NCI-H2081 (cell line): Measurements from ENCODE around the gene PSME3IP1.
"Not testable (repeated sequence)": the region's sequence is repeated elsewhere in the genome, so short reads cannot be mapped to it uniquely, and the experiment has no call there.

Experiments used
- DNase-seq, 2 experiments: peaks; one replicate each; lab custom pipeline; 2025; lab: John Stamatoyannopoulos, UW

The PSME3IP1 gene, protein sequence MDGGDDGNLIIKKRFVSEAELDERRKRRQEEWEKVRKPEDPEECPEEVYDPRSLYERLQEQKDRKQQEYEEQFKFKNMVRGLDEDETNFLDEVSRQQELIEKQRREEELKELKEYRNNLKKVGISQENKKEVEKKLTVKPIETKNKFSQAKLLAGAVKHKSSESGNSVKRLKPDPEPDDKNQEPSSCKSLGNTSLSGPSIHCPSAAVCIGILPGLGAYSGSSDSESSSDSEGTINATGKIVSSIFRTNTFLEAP

DNA sequence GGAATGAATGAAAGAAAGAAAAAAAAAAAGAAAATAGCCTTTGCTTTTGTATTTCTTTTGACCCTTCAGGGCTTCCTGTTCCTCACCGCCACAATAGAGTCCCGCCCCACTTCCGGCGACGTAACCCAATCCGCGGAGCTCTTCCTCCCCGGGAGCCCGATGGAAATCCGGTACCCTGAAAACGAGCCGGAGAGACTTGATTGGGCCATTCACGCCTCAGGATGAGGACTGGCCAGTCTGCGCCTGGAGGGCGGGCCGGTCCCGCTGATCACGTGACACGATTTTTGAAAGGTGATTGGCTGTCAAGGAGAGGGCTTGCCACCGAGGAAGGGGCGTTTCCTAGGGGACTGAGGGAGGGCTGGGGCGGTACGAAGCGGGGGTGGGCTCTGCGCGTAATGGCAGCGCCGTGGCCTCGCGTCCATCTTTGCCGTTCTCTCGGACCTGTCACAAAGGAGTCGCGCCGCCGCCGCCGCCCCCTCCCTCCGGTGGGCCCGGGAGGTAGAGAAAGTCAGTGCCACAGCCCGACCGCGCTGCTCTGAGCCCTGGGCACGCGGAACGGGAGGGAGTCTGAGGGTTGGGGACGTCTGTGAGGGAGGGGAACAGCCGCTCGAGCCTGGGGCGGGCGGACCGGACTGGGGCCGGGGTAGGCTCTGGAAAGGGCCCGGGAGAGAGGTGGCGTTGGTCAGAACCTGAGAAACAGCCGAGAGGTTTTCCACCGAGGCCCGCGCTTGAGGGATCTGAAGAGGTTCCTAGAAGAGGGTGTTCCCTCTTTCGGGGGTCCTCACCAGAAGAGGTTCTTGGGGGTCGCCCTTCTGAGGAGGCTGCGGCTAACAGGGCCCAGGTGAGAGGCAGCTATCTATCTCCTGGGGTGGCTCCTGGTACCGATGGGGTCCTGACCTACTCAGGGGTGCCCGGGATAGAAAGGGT is at the start of gene PSME3IP1, which contains the start of gene RSPRY1:
Gene PSME3IP1, minus strand, starts transcription at position 95 of the 927 bp plus-strand sequence. CDS start 12,185 bp downstream, outside the sequence.
Gene RSPRY1, plus strand, starts transcription at position 385 of the 927 bp plus-strand sequence. CDS start 18,330 bp downstream, outside the sequence.
- DNase-seq = peak; percentile 96 to 98

DNA sequence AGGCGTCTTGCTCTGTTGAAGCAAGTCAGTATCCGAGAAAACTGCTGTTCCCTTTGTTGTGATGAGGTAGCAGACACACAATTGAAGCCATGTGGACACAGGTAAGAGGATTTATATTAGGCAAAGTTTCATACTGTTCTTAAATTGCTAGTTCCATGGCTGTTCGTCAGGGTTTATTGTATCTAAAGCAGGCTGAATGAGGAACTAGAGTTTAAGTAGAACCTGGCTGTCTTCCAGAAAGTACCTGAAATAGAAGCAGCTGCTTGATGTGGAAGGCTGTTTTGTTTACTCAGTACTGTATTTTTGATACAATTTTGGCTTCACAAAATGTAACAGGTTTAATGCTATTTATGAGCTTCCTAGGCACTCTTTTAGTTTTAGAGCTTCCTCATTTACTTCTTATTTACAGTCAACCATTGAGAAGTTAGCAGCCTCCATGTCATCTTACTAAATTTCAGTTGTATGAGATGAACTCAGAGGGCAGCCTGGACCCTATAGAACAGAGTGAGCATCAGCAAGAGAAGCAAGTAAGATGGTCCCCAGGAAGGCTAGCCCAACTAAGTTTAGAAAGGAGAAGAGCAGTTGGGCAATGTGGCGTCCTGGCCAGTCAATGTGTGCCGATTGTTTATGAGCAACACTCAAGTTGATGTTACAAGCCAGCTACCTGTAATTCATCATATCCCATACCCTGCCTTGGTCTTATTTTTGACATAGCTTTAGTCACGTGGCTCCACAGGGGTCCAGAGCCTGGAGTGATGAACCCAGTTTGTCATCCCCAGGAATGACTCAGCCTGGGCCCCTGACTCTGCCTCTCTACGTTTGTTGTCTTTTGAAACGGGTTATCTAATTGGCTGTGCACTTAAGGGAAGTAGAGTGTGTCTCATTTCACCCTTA is 49.5 kb upstream of the PSME3IP1 start:
- DNase-seq = peak in 1 of 2 experiments; percentile 73

DNA sequence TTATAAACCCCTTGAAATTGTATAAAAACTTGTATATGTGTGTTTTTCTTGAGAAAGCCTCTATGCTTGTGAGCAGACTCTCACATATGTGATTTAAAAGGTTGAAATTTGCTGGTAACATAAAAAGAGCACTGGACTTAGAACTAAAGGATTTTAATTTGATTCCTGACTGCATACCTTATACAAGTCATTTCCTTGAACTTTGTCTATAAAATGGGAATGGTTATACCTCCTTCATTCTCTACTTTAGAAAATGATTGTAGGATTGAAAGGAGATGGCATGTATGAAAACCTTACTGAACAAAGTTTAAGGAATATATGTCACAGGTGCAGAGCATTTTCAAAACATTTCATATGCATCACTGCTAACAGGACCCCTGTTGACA is 48.9 kb upstream of the PSME3IP1 start:
- DNase-seq = no peak

DNA sequence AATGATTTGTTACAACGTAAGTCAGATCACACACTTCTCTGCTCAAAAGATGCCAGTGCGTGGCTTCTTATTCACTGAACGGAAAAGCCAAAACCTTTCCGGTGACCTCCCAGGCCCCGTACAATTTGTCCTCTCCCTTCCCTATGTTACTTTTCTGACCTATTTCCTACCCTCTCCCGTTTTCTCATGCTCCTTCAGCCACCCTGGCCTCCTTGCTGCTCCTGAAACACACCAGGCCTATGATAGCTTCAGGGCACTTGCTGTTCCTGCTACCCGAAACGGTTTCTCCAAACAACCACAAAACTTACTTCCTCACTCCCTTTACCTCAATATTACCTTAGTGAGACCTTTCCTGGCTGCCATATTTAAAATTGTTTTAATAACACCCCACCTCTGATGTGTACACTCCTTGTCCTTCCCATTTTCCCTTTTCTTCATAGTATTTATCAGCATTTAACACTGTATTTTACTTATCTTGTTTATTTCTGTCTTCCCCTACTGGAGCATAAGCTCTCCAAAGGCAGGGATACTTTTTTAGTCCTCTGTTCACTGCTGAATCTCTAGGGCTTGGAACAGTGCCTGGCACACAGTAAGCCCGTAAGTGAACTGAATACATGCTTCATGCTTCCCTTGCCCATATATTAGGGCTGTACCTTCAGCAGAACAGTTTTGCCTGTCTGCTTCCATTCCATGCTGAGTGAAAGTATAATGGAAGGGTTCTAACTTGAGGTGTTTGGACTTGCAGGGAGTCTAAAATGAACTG is 48.3 kb upstream of the PSME3IP1 start:
- no peak for DNase-seq

DNA sequence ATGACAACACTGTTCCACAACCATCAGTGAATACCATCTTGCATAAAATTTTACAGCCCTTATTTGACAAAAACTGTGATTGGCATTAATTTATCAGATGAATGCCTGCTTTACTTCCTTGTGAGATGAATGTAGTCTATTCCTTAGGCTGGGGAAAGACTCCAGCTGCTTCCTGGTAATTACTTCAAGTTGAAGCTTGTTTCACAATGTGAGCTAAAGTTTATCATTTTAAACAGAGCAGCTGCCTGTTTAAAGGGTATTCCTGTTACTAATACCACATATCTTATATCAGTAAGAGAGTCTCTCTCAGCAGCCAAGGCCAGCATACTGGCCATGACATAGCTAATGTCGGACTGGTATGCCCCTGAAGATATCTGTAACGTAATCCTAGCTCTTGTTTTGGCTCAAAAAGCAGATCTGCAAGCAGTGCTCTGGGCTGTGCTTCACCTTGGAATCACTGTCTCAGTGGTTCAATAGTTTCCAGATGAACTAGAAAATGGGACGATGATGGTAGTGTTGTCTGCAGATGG is 46.0 kb upstream of the PSME3IP1 start:
- no peak for DNase-seq

DNA sequence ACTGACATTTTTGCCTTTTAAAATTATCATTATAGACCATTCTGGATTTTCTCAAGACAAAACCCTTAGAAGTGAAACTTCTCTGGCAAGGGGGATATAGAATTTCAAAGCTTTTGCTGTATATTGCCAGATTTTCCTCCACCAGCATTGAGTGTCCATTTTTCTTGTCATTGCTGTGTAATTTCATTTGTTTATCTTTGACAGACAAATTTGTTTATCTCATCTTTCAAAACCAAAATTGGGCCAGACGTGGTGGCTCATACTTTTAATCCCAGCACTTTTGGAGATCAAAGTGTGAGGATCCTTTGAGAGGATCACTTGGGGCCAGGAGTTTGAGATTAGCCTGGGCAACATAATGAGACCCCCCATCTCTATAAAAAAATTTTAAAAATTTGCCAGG is 43.2 kb upstream of the PSME3IP1 start:
- no peak for DNase-seq

DNA sequence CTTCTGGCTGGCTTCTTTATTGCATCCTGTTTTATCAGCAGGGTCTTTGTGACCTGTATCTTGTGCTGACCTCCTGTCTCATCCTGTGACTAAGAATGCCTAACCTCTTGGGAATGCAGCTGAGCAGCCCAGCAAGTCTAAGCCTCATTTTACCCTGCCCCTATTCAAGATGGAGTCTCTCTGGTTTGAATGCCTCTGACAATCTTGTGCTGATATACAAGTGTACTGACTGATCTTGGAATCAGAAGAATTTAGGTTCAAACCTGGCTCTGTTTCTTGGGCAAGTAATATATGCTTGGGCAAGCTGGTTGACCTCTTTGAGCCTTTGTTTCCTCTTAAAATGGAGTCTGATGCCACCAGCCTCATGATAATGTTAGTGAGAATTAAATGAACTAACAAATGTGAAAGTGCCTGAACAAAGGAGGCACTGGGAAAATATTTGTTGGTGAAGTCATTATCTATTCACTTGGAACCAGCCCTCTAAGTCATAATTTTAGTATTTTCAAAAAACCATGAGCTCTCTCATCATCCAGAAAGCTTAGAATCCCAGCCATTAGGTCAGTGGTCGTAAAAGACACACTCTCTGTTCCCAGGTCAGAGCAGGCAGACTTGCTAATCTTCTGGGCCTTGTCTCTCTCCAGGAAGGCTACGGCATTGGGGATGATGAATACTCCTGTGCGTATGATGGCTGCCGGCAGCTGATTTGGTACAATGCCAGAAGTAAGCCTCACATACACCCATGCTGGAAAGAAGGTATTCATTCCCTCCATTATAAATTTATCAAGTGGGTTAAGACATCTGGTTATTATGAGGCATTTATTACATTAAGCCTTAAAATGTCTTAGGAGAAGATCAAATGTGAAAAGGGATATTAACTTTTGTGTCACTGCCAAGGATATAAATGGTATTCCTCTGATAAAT is 41.1 kb upstream of the PSME3IP1 start:
- DNase-seq = no peak

DNA sequence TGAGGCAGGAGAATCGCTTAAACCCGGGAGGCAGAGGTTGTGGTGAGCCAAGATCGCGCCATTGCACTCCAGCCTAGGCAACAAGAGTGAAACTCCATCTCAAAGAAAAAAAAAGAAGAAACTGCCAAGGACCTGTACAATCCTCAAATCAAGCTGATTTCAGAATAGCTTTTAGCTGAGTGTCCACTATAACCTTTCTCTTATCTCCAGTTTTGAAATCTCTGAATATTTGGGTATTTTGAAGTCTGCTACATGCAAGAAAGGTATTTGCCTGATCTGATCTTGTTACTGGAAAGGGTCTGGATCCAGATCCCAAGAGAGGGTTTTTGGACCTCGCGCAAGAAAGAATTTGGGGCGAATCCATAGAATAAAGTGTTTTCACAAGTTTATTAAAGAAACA is 40.1 kb upstream of the PSME3IP1 start:
- no peak for DNase-seq

DNA sequence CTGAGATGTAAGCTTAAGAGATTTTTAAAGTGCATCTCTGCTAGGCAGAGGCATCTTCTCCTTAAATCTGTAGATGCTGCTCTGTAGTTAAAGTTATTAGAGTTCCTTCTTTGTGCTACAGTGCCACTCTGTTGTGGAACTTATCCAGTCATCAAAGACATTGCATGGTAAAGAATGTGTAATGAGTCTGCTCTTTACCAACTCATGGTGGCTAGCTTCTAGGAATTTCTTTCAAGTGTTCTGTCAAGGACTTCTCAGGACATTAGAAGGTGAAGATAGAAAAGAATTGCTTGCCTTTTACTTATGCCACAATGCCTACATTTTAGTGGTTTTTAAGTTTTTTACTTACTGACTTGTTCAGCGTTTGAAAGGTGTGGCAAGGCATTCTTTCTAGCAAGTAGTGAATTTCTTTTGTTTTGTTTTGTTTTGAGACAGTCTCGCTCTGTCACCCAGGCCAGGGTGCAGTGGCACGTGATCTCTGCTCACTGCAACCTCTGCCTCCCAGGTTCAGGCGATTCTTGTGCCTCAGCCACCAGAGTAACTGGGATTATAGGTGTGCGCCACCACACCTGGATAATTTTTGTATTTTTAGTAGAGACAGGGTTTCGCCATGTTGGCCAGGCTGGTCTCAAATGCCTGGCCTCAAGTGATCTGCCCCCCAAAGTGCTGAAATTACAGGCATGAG is 39.0 kb upstream of the PSME3IP1 start:
- DNase-seq = no peak

DNA sequence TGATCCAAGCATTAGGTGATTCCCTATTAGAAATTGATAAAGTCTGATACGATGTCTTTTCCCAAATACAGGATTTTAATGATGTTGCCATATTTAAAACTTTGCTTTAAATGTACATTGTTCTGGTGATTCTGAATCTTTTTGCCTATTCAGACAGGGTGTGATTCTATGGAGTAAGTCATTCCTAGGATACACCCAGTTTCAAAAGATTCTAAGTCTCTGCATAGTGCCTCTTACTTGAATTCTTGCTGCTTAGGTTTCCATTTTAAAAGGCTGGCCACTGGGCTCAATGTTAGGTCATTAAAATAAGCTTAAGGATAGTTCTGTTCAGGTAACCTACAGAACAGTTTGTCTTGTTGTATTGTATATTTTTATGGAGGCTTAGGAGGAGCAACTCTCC is 37.2 kb upstream of the PSME3IP1 start:
- DNase-seq = no peak

DNA sequence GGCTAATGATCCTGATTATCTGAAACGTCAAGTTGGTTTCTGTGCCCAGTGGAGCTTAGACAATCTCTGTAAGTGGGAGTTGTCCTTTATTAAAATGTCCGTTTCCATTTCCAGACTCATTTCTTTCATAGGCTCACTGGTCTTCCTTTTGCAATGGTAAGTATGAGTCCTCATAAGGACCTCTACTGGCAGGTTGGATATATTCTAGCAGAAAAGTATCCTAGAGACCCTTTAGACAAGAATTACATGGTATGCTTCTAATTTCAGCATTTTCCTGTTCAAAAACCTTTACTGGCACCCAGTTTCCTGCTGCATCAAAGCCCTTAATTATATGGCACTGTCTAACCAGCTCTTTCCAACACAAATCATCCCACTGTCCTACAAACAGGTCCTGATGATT is 31.1 kb upstream of the PSME3IP1 start:
- DNase-seq = no peak

DNA sequence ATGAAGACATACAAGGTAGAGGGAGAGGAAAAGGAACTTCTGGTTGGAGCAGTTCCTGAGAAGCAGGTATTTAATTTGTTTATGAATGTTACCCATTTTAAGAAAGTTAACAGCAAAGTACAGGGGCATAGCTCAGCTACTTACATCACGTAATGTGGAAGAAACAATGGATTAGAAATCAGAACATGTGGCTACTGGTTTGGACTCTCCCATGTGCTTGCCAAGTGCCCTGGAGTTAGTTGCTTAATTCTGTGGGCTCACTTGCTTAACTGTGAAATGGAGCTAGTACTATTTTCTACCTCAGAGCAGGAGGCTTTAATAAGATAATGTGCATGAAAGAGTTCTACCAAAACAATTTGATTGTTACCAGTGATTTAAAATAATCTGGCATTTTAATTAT is 27.6 kb upstream of the PSME3IP1 start:
- DNase-seq = no peak

DNA sequence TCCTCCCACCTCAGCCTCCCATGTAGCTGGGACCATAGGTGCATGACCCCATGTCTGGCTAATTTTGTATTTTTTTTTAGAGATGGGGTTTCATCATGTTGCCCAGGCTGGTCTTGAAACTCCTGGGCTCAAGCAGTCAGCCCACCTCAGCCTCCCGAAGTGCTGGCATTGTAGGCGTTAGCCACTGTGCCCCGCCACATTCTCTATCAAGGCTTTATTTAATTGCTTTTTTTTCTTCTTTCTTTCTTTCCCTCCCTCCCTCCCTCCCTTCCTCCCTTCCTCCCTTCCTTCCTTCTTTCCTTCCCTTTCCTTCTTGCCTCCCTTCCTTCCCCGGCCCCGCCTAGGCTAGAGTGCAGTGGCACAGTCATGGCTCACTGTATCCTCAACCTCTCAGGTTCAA is 23.9 kb upstream of the PSME3IP1 start:
- DNase-seq = no peak

DNA sequence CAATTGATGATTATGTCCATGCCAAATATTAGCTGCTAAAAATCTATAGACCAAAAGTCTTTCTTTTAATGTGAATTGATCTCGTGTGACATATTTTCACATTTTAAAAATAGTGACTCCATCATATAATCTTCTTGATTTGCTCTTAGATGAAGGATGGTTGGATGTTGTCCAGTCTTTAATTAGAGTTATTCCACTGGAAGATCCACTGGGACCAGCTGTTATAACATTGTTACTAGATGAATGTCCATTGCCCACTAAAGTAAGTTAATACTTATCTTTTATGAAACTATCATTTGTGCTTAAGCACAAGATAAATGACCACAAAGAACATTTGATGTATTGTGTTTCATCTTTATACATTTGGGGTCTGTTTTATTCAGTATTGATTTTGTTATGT is 23.1 kb upstream of the PSME3IP1 start:
- DNase-seq = no peak

DNA sequence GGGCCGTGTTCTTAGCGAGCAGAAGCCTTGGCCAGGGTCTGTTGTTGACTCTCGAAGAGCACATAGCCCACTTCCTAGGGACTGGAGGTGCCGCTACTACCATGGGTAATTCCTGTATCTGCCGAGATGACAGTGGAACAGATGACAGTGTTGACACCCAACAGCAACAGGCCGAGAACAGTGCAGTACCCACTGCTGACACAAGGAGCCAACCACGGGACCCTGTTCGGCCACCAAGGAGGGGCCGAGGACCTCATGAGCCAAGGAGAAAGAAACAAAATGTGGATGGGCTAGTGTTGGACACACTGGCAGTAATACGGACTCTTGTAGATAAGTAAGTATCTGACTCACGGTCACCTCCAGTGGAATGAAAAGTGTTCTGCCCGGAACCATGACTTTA is 18.8 kb upstream of the PSME3IP1 start:
- no peak for DNase-seq

DNA sequence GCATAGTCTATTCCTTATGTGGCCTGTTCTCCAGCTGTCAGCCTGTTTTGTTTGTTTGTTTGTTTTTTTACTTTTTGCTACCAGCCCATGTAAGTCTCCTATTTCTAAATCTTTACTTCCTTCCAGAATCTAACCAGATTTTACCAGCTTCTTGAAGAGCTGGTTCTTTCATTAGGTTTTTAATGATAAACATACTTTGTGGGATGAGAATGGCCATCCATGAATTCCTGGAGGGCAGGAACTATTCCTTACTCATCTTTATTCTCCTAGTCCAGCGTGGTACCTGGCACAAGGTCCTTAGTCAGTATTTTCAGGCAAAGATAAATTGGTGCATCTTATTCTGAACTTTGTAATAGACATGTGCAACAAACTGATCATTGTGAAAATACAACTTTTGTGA is 17.6 kb upstream of the PSME3IP1 start:
- no peak for DNase-seq

DNA sequence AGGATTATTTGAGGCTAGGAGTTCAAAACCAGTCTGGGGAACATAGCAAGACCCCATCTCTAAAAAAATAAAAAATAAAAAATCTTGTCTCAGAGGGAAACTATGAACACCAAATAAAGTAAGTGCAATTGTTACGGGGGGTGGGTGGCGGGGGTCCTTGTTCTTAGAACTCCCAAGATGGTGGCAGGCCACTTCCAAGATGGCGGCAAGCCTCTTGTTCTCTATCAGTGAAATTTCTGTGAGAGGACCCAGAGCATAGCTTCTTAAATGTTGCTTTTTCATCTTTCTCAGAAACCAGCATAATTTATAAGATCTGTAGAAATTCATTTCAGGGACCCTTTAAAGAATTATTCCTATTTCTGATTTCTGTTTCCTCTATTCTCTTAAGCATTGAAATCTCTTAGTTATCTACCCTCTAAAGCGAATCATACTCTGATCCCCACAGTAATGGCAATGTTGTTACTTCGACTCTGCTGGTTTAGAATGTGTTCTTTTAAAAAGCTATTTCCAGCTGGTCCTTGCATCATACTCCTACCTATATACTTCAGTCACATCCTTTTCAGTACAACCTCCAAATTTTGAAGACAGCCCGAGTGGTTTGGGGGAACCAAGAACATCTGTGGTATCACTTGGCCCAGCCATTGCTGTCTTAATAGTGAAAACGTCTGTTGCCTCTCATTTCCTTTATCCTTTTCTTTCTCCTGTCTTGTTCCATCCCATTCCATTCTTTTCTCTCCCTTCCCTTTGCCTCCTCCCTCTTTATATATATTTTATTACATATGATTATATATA is 16.5 kb upstream of the PSME3IP1 start:
- no peak for DNase-seq

DNA sequence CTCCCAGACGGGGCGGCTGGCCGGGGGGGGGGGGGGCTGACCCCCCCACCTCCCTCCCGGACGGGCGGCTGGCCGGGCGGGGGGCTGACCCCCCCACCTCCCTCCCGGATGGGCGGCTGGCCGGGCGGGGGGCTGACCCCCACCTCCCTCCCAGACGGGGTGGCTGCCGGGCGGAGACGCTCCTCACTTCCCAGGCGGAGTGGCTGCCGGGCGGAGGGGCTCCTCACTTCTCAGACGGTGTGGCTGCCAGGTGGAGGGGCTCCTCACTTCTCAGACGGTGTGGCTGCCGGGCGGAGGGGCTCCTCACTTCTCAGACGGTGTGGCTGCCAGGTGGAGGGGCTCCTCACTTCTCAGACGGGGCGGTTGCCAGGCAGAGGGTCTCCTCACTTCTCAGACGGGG is 15.1 kb upstream of the PSME3IP1 start:
- not testable (repeated sequence) for DNase-seq

DNA sequence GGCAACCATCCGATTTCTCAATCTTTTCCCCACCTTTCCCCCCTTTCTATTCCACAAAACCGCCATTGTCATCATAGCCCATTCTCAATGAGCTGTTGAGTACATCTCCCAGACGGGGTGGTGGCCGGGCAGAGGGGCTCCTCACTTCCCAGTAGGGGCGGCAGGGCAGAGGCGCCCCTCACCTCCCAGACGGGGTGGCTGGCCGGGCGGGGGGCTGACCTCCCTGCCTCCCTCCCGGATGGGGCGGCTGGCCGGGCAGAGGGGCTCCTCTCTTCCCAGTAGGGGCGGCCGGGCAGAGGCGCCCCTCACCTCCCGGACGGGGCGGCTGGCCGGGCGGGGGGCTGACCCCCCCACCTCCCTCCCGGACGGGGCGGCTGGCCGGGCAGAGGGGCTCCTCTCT is 14.5 kb upstream of the PSME3IP1 start:
- not testable (repeated sequence) for DNase-seq
